Measurements from ENCODE around the gene SNAPC1.

Gene SNAPC1

DNA sequence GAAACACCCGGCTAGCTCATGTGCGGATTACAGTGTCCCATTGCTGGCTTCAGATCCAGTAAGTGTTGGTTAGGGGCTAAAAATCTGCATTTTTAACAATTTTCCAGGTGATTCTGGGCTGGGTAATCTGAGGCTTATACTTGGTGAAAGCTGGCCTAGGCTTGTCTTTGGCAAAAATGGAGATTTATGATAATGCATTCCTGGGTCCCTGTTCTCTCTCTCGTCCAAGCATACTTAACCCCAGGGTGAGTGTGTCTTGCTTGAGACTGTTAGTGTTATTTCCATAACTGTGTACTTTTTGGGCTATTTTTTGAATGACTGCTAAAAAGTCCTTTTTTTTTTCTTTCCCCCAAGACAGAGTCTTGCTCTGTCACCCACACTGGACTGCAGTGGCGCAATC is 43.2 kb downstream of the SNAPC1 start:
- TF ChIP-seq, protein P1, sequence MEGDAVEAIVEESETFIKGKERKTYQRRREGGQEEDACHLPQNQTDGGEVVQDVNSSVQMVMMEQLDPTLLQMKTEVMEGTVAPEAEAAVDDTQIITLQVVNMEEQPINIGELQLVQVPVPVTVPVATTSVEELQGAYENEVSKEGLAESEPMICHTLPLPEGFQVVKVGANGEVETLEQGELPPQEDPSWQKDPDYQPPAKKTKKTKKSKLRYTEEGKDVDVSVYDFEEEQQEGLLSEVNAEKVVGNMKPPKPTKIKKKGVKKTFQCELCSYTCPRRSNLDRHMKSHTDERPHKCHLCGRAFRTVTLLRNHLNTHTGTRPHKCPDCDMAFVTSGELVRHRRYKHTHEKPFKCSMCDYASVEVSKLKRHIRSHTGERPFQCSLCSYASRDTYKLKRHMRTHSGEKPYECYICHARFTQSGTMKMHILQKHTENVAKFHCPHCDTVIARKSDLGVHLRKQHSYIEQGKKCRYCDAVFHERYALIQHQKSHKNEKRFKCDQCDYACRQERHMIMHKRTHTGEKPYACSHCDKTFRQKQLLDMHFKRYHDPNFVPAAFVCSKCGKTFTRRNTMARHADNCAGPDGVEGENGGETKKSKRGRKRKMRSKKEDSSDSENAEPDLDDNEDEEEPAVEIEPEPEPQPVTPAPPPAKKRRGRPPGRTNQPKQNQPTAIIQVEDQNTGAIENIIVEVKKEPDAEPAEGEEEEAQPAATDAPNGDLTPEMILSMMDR (conservative IDR thresholded peaks at IDR 0.05; ENCODE audit: low read depth, low read length) = no peak
- no peak for DNase-seq (ENCODE audit: low read depth)
- H3K4me3 ChIP-seq (ENCODE audit: low read depth, low read length) = no peak overlapping the region

DNA sequence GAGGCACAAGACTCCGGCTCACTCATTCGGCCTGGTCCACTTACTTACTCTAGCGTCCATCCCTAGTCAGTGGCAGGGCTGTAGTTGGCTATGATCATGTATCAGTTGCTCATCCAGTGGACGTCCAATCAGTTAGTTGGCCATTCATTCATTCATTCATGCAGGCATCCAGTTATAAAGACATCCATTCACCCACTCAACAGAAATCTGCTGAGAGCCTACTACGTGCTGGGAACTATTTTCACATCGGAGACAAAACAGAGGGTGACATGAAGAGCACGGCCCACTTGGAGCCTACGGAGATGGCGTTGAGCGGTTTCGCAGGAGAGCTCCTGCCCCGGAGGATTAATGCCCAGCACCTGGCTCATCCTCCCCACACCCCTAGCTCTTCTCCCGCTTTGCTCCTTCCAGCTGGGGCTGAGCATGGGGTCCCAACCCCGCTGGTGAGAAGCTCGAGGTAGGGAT is 49.7 kb downstream of the SNAPC1 start:
- DNase-seq (ENCODE audit: low read depth) = no peak
- H3K4me3 ChIP-seq (ENCODE audit: low read depth, low read length) = peak overlapping the region; percentile 66
- TF ChIP-seq, protein P1 (conservative IDR thresholded peaks at IDR 0.05; ENCODE audit: low read depth, low read length) = no peak

DNA sequence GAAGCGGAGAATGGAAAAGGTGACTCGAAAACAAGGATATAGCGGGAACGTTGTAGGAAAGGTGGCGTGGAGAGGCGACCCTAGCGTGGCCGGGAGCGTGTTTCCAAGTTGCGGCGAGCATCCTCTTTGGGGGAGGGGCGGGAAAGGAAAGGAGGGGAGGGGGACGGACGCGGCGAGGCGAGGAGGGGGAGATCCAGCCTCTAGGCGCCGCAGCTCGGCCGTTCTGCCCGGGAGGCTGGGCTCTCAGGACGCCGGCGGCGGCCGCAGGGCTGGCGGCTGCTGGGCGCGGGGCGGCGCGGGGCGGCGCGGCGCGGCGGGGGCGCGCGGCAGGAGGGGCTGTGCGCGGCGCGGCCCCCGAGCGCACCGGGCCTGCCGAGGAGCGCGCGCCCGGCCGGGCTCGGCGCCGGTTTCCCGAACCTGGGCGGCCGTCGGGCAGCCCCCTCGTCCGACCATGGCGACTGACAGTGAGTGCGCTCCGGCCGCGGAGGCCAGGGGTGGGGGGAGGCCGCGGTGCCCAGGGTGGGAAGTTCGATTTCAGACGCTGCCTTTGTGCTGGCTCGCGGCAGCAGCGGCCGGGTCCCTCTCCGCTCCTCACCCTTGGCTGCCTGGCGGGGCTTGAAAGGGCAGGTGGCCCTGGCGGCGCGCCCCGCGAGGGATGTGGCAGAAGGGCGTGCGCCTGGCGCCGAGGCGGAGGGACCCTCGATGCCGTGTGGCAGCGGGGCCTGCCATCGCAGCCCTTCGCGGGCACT is 50.3 kb downstream of the SNAPC1 start, which contains the start of gene SYT16:
Gene SYT16, plus strand, starts transcription at position 357 of the 749 bp plus-strand sequence.
- H3K4me3 ChIP-seq (ENCODE audit: low read depth, low read length) = peak within 1 kb of the TSS; percentile 66
- DNase-seq (ENCODE audit: low read depth) = peak; percentile 13
- TF ChIP-seq, protein P1 (conservative IDR thresholded peaks at IDR 0.05; ENCODE audit: low read depth, low read length) = no peak

- TF ChIP-seq, protein P1 (conservative IDR thresholded peaks at IDR 0.05; ENCODE audit: low read depth, low read length) = no peak
- peak overlapping the region; percentile 66 for H3K4me3 ChIP-seq (ENCODE audit: low read depth, low read length)
- DNase-seq (ENCODE audit: low read depth) = no peak
Observed at GRCh38 chr14:61813096-61813606, 50.9 kb downstream of the SNAPC1 start.

DNA sequence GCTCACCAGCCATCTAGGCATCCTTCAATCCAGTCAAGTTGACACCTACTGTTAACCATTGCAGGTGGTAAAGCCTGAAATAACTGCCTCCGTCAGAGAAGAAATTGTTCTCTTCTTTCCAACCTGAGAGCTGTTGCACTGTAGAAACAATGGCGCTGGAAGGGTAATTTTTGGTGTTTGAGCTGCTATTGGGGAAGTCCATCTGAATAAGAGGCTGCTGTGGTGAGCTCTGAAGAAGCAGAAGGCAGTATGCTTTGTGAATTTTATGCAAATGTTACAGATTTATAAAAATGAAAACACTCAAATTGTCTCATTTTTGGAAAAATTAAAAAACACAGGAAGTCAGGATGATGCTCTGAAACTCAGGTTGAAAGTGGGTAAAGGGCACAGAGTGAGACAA is 60.2 kb downstream of the SNAPC1 start:
- TF ChIP-seq, protein P1 (conservative IDR thresholded peaks at IDR 0.05; ENCODE audit: low read depth, low read length) = no peak
- DNase-seq (ENCODE audit: low read depth) = no peak
- H3K4me3 ChIP-seq (ENCODE audit: low read depth, low read length) = no peak overlapping the region

GRCh38 chr14:61832783-61833182 is 70.6 kb downstream of the SNAPC1 start:
- no peak overlapping the region for H3K4me3 ChIP-seq (ENCODE audit: low read depth, low read length)
- DNase-seq (ENCODE audit: low read depth) = no peak
- TF ChIP-seq, protein P1 (conservative IDR thresholded peaks at IDR 0.05; ENCODE audit: low read depth, low read length) = no peak

DNA sequence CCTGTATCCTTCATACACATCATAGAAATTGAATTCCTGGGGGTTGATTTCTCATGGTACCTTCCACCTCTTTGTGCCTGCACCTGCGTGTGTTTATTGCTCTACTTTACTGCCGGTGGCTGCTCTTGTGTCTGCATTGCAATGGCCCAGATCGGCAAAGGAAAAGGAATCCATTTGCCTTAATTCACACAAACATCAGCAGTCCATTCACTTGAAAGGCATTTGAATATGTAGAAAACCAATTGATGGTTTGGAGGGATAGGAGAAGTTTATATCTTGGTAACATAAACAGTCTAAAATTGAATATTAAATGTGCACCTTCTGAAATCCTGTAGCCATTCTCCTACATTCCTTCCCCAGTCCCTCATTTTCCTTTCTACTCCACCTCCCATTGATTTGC is 74.0 kb downstream of the SNAPC1 start:
- H3K4me3 ChIP-seq (ENCODE audit: low read depth, low read length) = no peak overlapping the region
- no peak for DNase-seq (ENCODE audit: low read depth)
- TF ChIP-seq, protein P1 (conservative IDR thresholded peaks at IDR 0.05; ENCODE audit: low read depth, low read length) = no peak

All from choroid plexus epithelial cell (primary cell).